Spleen (tissue), 11 donors: Measurements from ENCODE around the gene NCAPG2. TPM values are rescaled to one million over a fixed set of nuclear protein-coding genes. Genes with fewer than 3 reads are reported as not detected.

Experiments used
- DNase-seq: peaks from one replicate; pipeline ENCODE4 v3.0.0-alpha.2; 2020
- H3K27ac ChIP-seq, 8 donors: fragments of 200-600 bp; sonication (generic) in 7 of 8; 1 replicate in 4 of 8; 2 replicates in 4 of 8; pipeline versions ENCODE4 v1.5.0 to v1.8.0; 2016 to 2021; ENCODE audit warnings: inconsistent platforms in 4 of 8, mild to moderate bottlenecking in 4 of 8, moderate library complexity in 1 of 8
- H3K27me3 ChIP-seq, 7 donors: fragments of 200-600 bp; sonication (generic) in 6 of 7; replicated peaks in 1 of 7; 1 replicate in 4 of 7; 2 replicates in 3 of 7; pipeline versions ENCODE4 v1.5.0 to v1.8.0; 2016 to 2021; ENCODE audit warnings: inconsistent platforms in 3 of 7, mild to moderate bottlenecking in 1 of 7
- H3K36me3 ChIP-seq, 6 donors: fragments of 200-600 bp; sonication (generic) in 5 of 6; 1 replicate in 4 of 6; 2 replicates in 2 of 6; pipeline versions ENCODE4 v1.5.0 to v1.8.0; 2016 to 2021; ENCODE audit warnings: inconsistent platforms in 2 of 6
- H3K4me1 ChIP-seq, 6 donors: fragments of 200-600 bp; sonication (generic) in 5 of 6; 1 replicate in 3 of 6; 2 replicates in 3 of 6; pipeline versions ENCODE4 v1.5.0 to v1.8.0; 2016 to 2021; ENCODE audit warnings: inconsistent platforms in 3 of 6
- H3K4me3 ChIP-seq, 8 donors: fragments of 200-600 bp; sonication (generic) in 7 of 8; 1 replicate in 4 of 8; 2 replicates in 4 of 8; pipeline versions ENCODE4 v1.5.0 to v1.8.0; 2016 to 2021; ENCODE audit warnings: inconsistent platforms in 4 of 8, mild to moderate bottlenecking in 4 of 8, moderate library complexity in 2 of 8
- H3K9me3 ChIP-seq, 8 donors: fragments of 200-600 bp; sonication (generic) in 7 of 8; 1 replicate in 4 of 8; 2 replicates in 4 of 8; pipeline versions ENCODE4 v1.5.0 to v1.8.0; 2016 to 2021; ENCODE audit warnings: inconsistent platforms in 4 of 8
- POLR2A ChIP-seq, 3 donors: fragments of 450-650 bp; IDR thresholded peaks; one replicate each; pipeline ENCODE4 v1.5.1; 2017; ENCODE audit warnings: antibody characterized with exemption in 3 of 3, mild to moderate bottlenecking in 1 of 3
- POLR2AphosphoS5 ChIP-seq, 3 donors: sonication (generic); formaldehyde crosslinking; IDR thresholded peaks; one replicate each; pipeline ENCODE4 v1.5.1; 2017; ENCODE audit warnings: antibody characterized with exemption in 3 of 3
- WGBS, 5 donors: extraction: QIAGEN DNeasy Blood & Tissue Kit in 3 of 5; methylation state at CpG; one replicate each; pipeline versions ENCODE4 v1.1.5 to v1.1.7; 2013 to 2018; 5-methylcytosine and 5-hydroxymethylcytosine counted together
- intact Hi-C: fragments of 100-400 bp; cut with DNase I; formaldehyde crosslinking; loops from one replicate; pipeline ENCODE4 v1.15.0; 2023; ENCODE audit warnings: low total_unique reads
- polyA plus RNA-seq, 3 donors: library from polyadenylated mRNA; stranded (reverse); fragments of 200-250 nt; gene quantifications; one replicate each; pipeline ENCODE4 v1.2.1, GENCODE V29; 2013
- total RNA-seq, 7 donors: library from RNA; depleted of rRNA in 3 of 7; stranded (reverse); fragments of >200 nt in 3 of 7; fragmentation: NEBNext Ultra II Directional in 4 of 7; extraction: Animal tissue kit (Norgen Biotek cat#: 25700) in 4 of 7; gene quantifications; one replicate each; pipeline versions ENCODE4 v1.1.0 to v1.2.1, GENCODE V29; 2016 to 2021
- TF ChIP-seq, protein P1 (sequence below), 11 experiments: fragments of 200-600 bp in 7 of 11; fragments of 450-650 bp in 4 of 11; sonication (generic) in 4 of 11; IDR thresholded peaks in 8 of 11; conservative IDR thresholded peaks in 3 of 11; 1 replicate in 7 of 11; 2 replicates in 4 of 11; pipeline versions ENCODE4 v1.4.0 to v1.8.0; 2016 to 2021; ENCODE audit warnings: antibody characterized with exemption in 11 of 11, inconsistent platforms in 4 of 11, mild to moderate bottlenecking in 1 of 11
- donor health status: healthy with polysubstance abuse.
- donor health status: DM: no; HTN: no; CAD: no; lungs with moderate emphysema.
- donor health status: DM: no; HTN: no; CAD: no.
- donor health status: Bipolar disorder and iron deficiency.
- donor health status: healthy.
- donor health status: DM: no; HTN: no; CAD: no.
- donor health status: DM: yes; HTN: yes; CAD: no.

The NCAPG2 gene
- total and polyA plus RNA-seq, 10 donors, result 2.2 to 18.0 (median 10.8) TPM

- DNase-seq, result no peak
- H3K27ac ChIP-seq, result no peak overlapping the region
- H3K36me3 ChIP-seq, result peaks cover 2 to 90% (median 46%) of the 10 kb centered on the region in 6 donors
- TF ChIP-seq POLR2A (IDR thresholded peaks at IDR 0.05), result no peak
- no peak for TF ChIP-seq POLR2AphosphoS5 (IDR thresholded peaks at IDR 0.05)
- TF ChIP-seq, protein P1, sequence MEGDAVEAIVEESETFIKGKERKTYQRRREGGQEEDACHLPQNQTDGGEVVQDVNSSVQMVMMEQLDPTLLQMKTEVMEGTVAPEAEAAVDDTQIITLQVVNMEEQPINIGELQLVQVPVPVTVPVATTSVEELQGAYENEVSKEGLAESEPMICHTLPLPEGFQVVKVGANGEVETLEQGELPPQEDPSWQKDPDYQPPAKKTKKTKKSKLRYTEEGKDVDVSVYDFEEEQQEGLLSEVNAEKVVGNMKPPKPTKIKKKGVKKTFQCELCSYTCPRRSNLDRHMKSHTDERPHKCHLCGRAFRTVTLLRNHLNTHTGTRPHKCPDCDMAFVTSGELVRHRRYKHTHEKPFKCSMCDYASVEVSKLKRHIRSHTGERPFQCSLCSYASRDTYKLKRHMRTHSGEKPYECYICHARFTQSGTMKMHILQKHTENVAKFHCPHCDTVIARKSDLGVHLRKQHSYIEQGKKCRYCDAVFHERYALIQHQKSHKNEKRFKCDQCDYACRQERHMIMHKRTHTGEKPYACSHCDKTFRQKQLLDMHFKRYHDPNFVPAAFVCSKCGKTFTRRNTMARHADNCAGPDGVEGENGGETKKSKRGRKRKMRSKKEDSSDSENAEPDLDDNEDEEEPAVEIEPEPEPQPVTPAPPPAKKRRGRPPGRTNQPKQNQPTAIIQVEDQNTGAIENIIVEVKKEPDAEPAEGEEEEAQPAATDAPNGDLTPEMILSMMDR (IDR thresholded peaks at IDR 0.05 in 8 of 11, conservative IDR thresholded peaks at IDR 0.05 in 3 of 11), result no peak
- 93 to 97% (median 95%) methylated on average over 19 of the region's 19 CpGs for WGBS, 5 donors
- intact Hi-C loops, result no loop called here
- peaks cover 0 to 5% (median 0%) of the 10 kb centered on the region in 8 donors for H3K9me3 ChIP-seq
- H3K27me3 ChIP-seq, result no peaks in the 10 kb centered on the region
- peaks cover 0 to 7% (median 0%) of the 10 kb centered on the region in 6 donors for H3K4me1 ChIP-seq
- H3K4me3 ChIP-seq, result no peak overlapping the region
Observed at GRCh38 chr7:158733775-158734494, 29.3 kb upstream of the NCAPG2 start.

DNA sequence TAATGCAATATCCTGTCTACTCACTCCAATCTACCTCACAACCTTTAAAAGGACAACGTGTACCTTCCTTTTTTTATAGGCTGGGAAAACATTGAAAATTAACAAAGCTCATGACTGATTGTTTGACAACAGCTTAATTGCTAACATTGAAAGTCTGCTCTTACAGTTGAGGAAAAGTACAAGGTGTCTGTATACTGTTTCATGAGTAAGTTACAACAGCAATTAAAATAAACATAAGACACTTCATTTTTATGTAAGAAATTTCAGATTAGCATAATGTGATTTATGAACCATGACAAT lies 28.6 kb upstream of the NCAPG2 start:
- no peak overlapping the region for H3K4me3 ChIP-seq
- peaks cover 0 to 7% (median 0%) of the 10 kb centered on the region in 6 donors for H3K4me1 ChIP-seq
- no peak for TF ChIP-seq POLR2A (IDR thresholded peaks at IDR 0.05)
- TF ChIP-seq, protein P1 (IDR thresholded peaks at IDR 0.05 in 8 of 11, conservative IDR thresholded peaks at IDR 0.05 in 3 of 11), result no peak
- TF ChIP-seq POLR2AphosphoS5 (IDR thresholded peaks at IDR 0.05), result no peak
- WGBS, 5 donors, result 48 to 76% (median 54%) methylated on average over 1 of the region's 1 CpG
- intact Hi-C loops, result no loop called here
- peaks cover 0 to 5% (median 0%) of the 10 kb centered on the region in 8 donors for H3K9me3 ChIP-seq
- no peak for DNase-seq
- no peaks in the 10 kb centered on the region for H3K27me3 ChIP-seq
- H3K36me3 ChIP-seq, result peaks cover 2 to 82% (median 39%) of the 10 kb centered on the region in 6 donors
- H3K27ac ChIP-seq, result no peak overlapping the region

DNA sequence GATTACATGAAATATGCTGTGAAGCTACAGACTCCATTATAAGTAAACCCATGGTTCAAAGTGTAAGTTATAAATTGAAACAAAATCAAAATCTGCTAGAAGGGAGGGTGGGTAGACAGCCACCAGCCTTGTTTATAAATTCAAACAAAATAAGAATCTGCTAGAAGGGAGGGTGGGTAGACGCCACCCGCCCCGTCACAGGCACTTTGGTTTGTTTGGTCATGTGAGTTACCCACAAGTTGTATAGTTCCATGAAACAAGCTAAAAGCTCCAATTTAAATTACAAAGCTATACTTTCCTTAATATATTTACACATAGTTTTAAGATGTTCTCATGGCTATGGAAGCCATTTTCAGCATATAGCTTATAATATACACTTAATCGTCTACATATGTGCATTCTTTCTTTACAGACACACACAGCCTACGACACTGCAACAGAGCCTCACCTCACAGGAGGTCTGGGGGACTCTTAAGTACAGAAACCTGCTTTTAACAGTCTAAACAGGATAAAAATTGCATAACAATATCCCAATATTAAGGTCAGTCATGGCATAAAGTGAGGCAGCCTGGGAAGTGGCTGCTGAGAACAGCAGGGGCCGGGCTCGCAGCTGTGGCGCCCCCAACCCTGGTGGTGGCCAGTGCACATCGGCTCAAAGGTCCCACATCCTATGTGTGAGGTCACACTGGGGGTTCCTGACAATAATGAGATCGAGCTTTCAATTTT lies 28.1 kb upstream of the NCAPG2 start:
- H3K4me3 ChIP-seq, result no peak overlapping the region
- no peak for DNase-seq
- intact Hi-C loops, result no loop called here
- no peaks in the 10 kb centered on the region for H3K27me3 ChIP-seq
- peaks cover 0 to 5% (median 0%) of the 10 kb centered on the region in 8 donors for H3K9me3 ChIP-seq
- peaks cover 0 to 7% (median 0%) of the 10 kb centered on the region in 6 donors for H3K4me1 ChIP-seq
- TF ChIP-seq, protein P1 (IDR thresholded peaks at IDR 0.05 in 8 of 11, conservative IDR thresholded peaks at IDR 0.05 in 3 of 11), result no peak
- no peak for TF ChIP-seq POLR2A (IDR thresholded peaks at IDR 0.05)
- peak in 1 of 3 donors; percentile 27 for TF ChIP-seq POLR2AphosphoS5 (IDR thresholded peaks at IDR 0.05)
- peaks cover 2 to 77% (median 39%) of the 10 kb centered on the region in 6 donors for H3K36me3 ChIP-seq
- H3K27ac ChIP-seq, result peak overlapping the region in 1 of 8 donors; percentile 15
- WGBS, 5 donors, result 83 to 91% (median 87%) methylated on average over 10 of the region's 10 CpGs

DNA sequence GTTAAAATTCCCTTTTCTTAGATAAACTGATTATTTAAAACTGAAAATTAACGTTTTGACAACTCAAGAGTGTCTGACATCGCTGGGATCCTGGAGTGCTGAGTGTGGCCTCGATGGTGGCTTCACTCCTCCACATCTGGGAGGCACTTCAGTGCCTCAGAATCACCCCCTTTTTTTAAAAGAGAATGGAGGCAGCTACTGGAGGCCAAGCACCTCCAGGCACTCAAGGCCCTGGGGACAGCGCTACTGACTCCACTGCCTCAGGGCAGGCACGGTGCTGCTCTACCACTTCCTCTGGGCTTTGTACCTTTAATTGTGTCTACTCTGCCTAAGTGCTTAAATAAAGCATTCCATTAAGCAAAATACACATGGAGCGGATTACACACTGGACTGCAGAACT lies 27.2 kb upstream of the NCAPG2 start:
- no peak for TF ChIP-seq POLR2AphosphoS5 (IDR thresholded peaks at IDR 0.05)
- TF ChIP-seq, protein P1 (IDR thresholded peaks at IDR 0.05 in 8 of 11, conservative IDR thresholded peaks at IDR 0.05 in 3 of 11), result no peak
- no peak for TF ChIP-seq POLR2A (IDR thresholded peaks at IDR 0.05)
- H3K36me3 ChIP-seq, result peaks cover 0 to 68% (median 31%) of the 10 kb centered on the region in 6 donors
- intact Hi-C loops, result no loop called here
- WGBS, 5 donors, result 85 to 96% (median 93%) methylated on average over 6 of the region's 6 CpGs
- no peaks in the 10 kb centered on the region for H3K27me3 ChIP-seq
- peaks cover 0 to 7% (median 0%) of the 10 kb centered on the region in 6 donors for H3K4me1 ChIP-seq
- peaks cover 0 to 5% (median 0%) of the 10 kb centered on the region in 8 donors for H3K9me3 ChIP-seq
- H3K27ac ChIP-seq, result peak overlapping the region in 1 of 8 donors; percentile 48
- no peak overlapping the region for H3K4me3 ChIP-seq
- DNase-seq, result no peak
